Activated CD8-positive, alpha-beta memory T cell treated with anti-CD3 and anti-CD28 coated beads, Interleukin-2, amount 50 U/mL, for 24 hours (primary cell): ENCODE data around the gene PCSK2.

Experiments used
- DNase-seq: peaks from one replicate; pipeline ENCODE4 v3.0.0-alpha.2; 2020; ENCODE audit errors: extremely low read depth

PCSK2 gene

GRCh38 chr20:17505636-17506517, 279.0 kb downstream of the PCSK2 start:
- peak; percentile 51 for DNase-seq

- no peak for DNase-seq
Measured at GRCh38 chr20:17507032-17507431, 280.2 kb downstream of the PCSK2 start.

GRCh38 chr20:17507531-17507930, 280.7 kb downstream of the PCSK2 start:
- DNase-seq: no peak

- no peak for DNase-seq
Measured at GRCh38 chr20:17508756-17509155, 281.9 kb downstream of the PCSK2 start.

GRCh38 chr20:17510548-17510947, 283.7 kb downstream of the PCSK2 start:
- DNase-seq: no peak

- DNase-seq: no peak
Measured at GRCh38 chr20:17511401-17511800, 284.6 kb downstream of the PCSK2 start.

GRCh38 chr20:17513939-17514338, 287.1 kb downstream of the PCSK2 start:
- DNase-seq: no peak

- no peak for DNase-seq
Measured at GRCh38 chr20:17515053-17515452, 288.2 kb downstream of the PCSK2 start.

- no peak for DNase-seq
Measured at GRCh38 chr20:17518339-17519052, 291.7 kb downstream of the PCSK2 start.

GRCh38 chr20:17519606-17520285, 292.9 kb downstream of the PCSK2 start:
- DNase-seq: no peak

GRCh38 chr20:17520583-17520982, 293.7 kb downstream of the PCSK2 start:
- no peak for DNase-seq

GRCh38 chr20:17522528-17522927, 295.7 kb downstream of the PCSK2 start:
- DNase-seq: no peak

GRCh38 chr20:17523326-17523725, 296.5 kb downstream of the PCSK2 start:
- no peak for DNase-seq

- DNase-seq: no peak
Measured at GRCh38 chr20:17524560-17524959, 297.7 kb downstream of the PCSK2 start.

GRCh38 chr20:17525132-17525531, 298.3 kb downstream of the PCSK2 start:
- DNase-seq: no peak

- DNase-seq: no peak
Measured at GRCh38 chr20:17525650-17526049, 298.8 kb downstream of the PCSK2 start.

- DNase-seq: no peak
Measured at GRCh38 chr20:17529586-17529985, 302.7 kb downstream of the PCSK2 start.

GRCh38 chr20:17530153-17530552, 303.3 kb downstream of the PCSK2 start:
- no peak for DNase-seq

- DNase-seq: no peak
Measured at GRCh38 chr20:17530716-17531664, 304.1 kb downstream of the PCSK2 start, which contains the start of gene BFSP1. BFSP1 (minus strand) TSS chr20:17531379; CDS start chr20:17531329, 50 bp downstream.

- no peak for DNase-seq
Measured at GRCh38 chr20:17531665-17532025, 304.8 kb downstream of the PCSK2 start.

GRCh38 chr20:17533396-17533795, 306.6 kb downstream of the PCSK2 start:
- no peak for DNase-seq
